Astrocyte (in vitro differentiated cells and primary cell): Measurements from ENCODE around the gene EGFL7. TPM values are rescaled to one million over a fixed set of nuclear protein-coding genes. Genes with fewer than 3 reads are reported as not detected.

Source experiments
- DNase-seq: peaks from one replicate; pipeline ENCODE4 v3.0.0-alpha.2; 2010; ENCODE audit warnings: low read depth
- FAIRE-seq: peaks from 2 replicates; lab custom pipeline; 2011; peaks lifted over from hg19 to GRCh38; lab: Jason Lieb, UNC
- H2AFZ ChIP-seq: 2 replicates; pipeline ENCODE4 v1.6.0; 2012; ENCODE audit warnings: low read depth, low read length, inconsistent platforms
- H3K27ac ChIP-seq: 2 replicates; pipeline ENCODE4 v1.5.1; 2011; ENCODE audit warnings: low read depth, low read length, inconsistent platforms
- H3K27me3 ChIP-seq: 2 replicates; pipeline ENCODE4 v1.6.0; 2011; ENCODE audit warnings: low read length, inconsistent platforms; ENCODE audit not compliant: insufficient read depth
- H3K36me3 ChIP-seq: 2 replicates; pipeline ENCODE4 v1.5.1; 2011; ENCODE audit warnings: low read length, inconsistent platforms; ENCODE audit not compliant: insufficient read depth
- H3K4me1 ChIP-seq: 2 replicates; pipeline ENCODE4 v1.5.1; 2011; ENCODE audit warnings: low read length, inconsistent platforms; ENCODE audit not compliant: insufficient read depth
- H3K4me2 ChIP-seq: 2 replicates; pipeline ENCODE4 v1.6.0; 2012; ENCODE audit warnings: low read length, inconsistent platforms
- H3K4me3 ChIP-seq: 2 replicates; pipeline ENCODE4 v1.5.1; 2011; ENCODE audit warnings: low read depth, mild to moderate bottlenecking, low read length, inconsistent platforms; ENCODE audit not compliant: insufficient read depth
- H3K79me2 ChIP-seq: 2 replicates; pipeline ENCODE4 v1.6.0; 2012; ENCODE audit warnings: mild to moderate bottlenecking, low read length, inconsistent platforms; ENCODE audit not compliant: insufficient read depth
- H3K9ac ChIP-seq: 2 replicates; pipeline ENCODE4 v1.6.0; 2012; ENCODE audit warnings: mild to moderate bottlenecking, low read length, inconsistent platforms
- H3K9me3 ChIP-seq: 2 replicates; pipeline ENCODE4 v1.5.1; 2012; ENCODE audit warnings: low read depth, mild to moderate bottlenecking, low read length, inconsistent platforms; ENCODE audit not compliant: insufficient read depth
- H4K20me1 ChIP-seq: 2 replicates; pipeline ENCODE4 v1.6.0; 2012; ENCODE audit warnings: low read length, inconsistent platforms; ENCODE audit not compliant: insufficient read depth
- H3K27ac Mint-ChIP-seq: one replicate; pipeline ENCODE4 v1.8.0; 2021; ENCODE audit warnings: mild to moderate bottlenecking, mixed read lengths; ENCODE audit not compliant: unreplicated experiment
- H3K27me3 Mint-ChIP-seq: one replicate; pipeline ENCODE4 v1.8.0; 2021; ENCODE audit warnings: low read depth, mixed read lengths; ENCODE audit not compliant: unreplicated experiment
- H3K36me3 Mint-ChIP-seq: one replicate; pipeline ENCODE4 v1.8.0; 2021; ENCODE audit warnings: low read depth, mixed read lengths; ENCODE audit not compliant: unreplicated experiment
- H3K4me1 Mint-ChIP-seq: one replicate; pipeline ENCODE4 v1.8.0; 2021; ENCODE audit warnings: low read depth, mixed read lengths; ENCODE audit not compliant: unreplicated experiment
- H3K4me3 Mint-ChIP-seq: one replicate; pipeline ENCODE4 v1.8.0; 2021; ENCODE audit warnings: mild to moderate bottlenecking, moderate library complexity, mixed read lengths; ENCODE audit not compliant: unreplicated experiment
- H3K9me3 Mint-ChIP-seq: one replicate; pipeline ENCODE4 v1.8.0; 2021; ENCODE audit warnings: mild to moderate bottlenecking, mixed read lengths; ENCODE audit not compliant: unreplicated experiment
- EZH2 ChIP-seq: IDR thresholded peaks from 2 replicates; pipeline ENCODE4 v1.6.1; 2012; ENCODE audit warnings: mild to moderate bottlenecking, low read length, inconsistent platforms; ENCODE audit not compliant: insufficient read depth
- total RNA-seq: library from RNA; stranded (reverse); gene quantifications from 2 replicates; pipeline ENCODE4 v1.2.1, GENCODE V29; 2021
- TF ChIP-seq, protein P1 (sequence below): IDR thresholded peaks from 2 replicates; pipeline ENCODE4 v1.5.1; 2011; ENCODE audit warnings: low read depth, mild to moderate bottlenecking, inconsistent platforms, low read length, moderate library complexity; ENCODE audit not compliant: insufficient read depth

Gene EGFL7
- total RNA-seq, 1 donor from 2014 or later, result 12.3 TPM

DNA sequence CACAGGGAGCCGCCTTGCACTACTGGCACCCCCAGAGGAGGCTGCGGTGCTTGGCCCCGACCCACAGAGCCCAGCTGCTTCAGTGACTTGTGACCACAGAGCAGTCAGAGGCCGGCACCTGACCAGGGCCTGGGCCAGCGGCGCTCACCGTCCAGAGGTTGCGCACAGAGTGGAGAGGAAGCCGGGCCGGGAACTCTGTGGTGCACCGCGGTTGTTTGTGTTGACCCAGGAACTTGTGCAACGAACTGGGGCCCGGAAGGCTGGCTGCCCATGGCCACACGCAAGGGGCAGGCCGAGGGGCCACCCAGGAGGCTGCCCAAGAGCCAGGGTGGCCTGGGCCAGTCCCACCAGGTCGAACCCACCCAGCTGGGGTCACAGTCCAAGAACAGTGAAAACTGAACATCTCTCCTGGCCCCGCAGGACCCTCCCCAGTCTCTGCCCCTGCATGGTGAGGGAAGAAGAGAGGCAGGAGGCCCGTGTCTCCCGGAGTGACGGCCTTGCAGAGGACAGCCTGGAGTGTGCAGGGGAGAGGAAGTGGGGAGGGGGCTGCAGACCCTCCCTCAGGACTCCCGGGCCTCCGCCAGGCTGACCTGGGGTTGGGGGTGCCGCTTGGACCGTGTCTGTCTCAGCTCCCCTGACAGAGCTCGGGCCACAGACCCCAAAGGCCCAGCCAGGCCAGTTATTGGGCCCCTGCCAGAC lies 42.8 kb upstream of the EGFL7 start:
- no peak for TF ChIP-seq EZH2
- TF ChIP-seq, protein P1, sequence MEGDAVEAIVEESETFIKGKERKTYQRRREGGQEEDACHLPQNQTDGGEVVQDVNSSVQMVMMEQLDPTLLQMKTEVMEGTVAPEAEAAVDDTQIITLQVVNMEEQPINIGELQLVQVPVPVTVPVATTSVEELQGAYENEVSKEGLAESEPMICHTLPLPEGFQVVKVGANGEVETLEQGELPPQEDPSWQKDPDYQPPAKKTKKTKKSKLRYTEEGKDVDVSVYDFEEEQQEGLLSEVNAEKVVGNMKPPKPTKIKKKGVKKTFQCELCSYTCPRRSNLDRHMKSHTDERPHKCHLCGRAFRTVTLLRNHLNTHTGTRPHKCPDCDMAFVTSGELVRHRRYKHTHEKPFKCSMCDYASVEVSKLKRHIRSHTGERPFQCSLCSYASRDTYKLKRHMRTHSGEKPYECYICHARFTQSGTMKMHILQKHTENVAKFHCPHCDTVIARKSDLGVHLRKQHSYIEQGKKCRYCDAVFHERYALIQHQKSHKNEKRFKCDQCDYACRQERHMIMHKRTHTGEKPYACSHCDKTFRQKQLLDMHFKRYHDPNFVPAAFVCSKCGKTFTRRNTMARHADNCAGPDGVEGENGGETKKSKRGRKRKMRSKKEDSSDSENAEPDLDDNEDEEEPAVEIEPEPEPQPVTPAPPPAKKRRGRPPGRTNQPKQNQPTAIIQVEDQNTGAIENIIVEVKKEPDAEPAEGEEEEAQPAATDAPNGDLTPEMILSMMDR, result no peak
- Mint-ChIP-seq H3K4me3 (no peak overlapping the region), H3K4me1 (peaks cover 9% of the 10 kb centered on the region), H3K27ac (no peak overlapping the region), H3K36me3 (no peaks in the 10 kb centered on the region), H3K9me3 (no peaks in the 10 kb centered on the region), H3K27me3 (peaks cover 7% of the 10 kb centered on the region)
- FAIRE-seq (no peak), DNase-seq (no peak)
- no peaks in the 10 kb centered on the region for H3K79me2 ChIP-seq
- no peak overlapping the region for H3K4me3 ChIP-seq
- H2AFZ ChIP-seq, result no peak overlapping the region
- H3K27me3 ChIP-seq, result no peaks in the 10 kb centered on the region
- H3K9me3 ChIP-seq, result no peaks in the 10 kb centered on the region
- H3K4me2 ChIP-seq, result no peak overlapping the region
- H3K9ac ChIP-seq, result no peak overlapping the region
- H3K27ac ChIP-seq, result no peak overlapping the region
- H4K20me1 ChIP-seq, result no peaks in the 10 kb centered on the region
- no peaks in the 10 kb centered on the region for H3K36me3 ChIP-seq
- H3K4me1 ChIP-seq, result peaks cover 9% of the 10 kb centered on the region

DNA sequence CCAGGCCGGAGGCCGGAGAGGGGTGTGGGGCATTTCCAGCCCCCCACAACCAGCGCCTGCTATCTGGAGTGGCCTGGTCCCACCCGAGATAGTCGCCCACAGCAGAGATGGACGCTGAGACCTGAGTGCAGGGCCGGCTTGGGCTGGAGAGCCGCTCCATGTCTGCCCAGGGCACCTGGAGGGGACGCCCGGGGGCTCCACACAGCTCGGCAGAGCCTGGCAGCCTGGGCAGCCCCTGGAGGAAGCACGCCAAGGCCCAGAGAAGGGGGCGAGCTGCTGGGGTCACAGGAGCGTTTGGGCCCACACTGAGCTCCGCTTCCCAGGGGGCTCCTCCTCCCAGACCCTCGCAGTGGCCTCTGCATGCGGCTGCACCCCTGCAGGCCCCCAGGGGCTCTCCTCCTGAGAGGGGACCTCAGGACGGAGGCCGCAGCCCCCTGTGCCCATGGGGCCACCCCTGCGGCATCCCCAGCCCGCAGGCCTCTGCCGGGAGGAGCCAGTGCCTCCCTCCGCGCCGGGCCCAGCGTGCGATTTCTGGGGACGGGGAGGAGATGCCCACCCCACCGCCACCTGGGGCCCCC lies 42.2 kb upstream of the EGFL7 start:
- Histone ChIP-seq H3K36me3 (no peaks in the 10 kb centered on the region), H3K9ac (no peak overlapping the region), H3K79me2 (no peaks in the 10 kb centered on the region), H3K4me3 (no peak overlapping the region), H3K27me3 (no peaks in the 10 kb centered on the region), H3K9me3 (no peaks in the 10 kb centered on the region), H3K4me1 (peaks cover 8% of the 10 kb centered on the region), H3K27ac (no peak overlapping the region), H3K4me2 (no peak overlapping the region), H2AFZ (no peak overlapping the region), H4K20me1 (no peaks in the 10 kb centered on the region)
- Mint-ChIP-seq H3K36me3 (no peaks in the 10 kb centered on the region), H3K4me1 (peaks cover 6% of the 10 kb centered on the region), H3K27ac (no peak overlapping the region), H3K27me3 (peaks cover 8% of the 10 kb centered on the region), H3K4me3 (no peak overlapping the region), H3K9me3 (no peaks in the 10 kb centered on the region)
- FAIRE-seq (no peak), DNase-seq (no peak)
- TF ChIP-seq, protein P1, result no peak
- no peak for TF ChIP-seq EZH2
